ENCODE measurements around the gene CHST12. TPM values are rescaled to one million over a fixed set of nuclear protein-coding genes. Genes with fewer than 3 reads are reported as not detected.

The CHST12 gene
- total and polyA plus RNA-seq, 2 of the 4 experiments (the other 2 are of a cell fraction), result 3.8 to 27.0 TPM

DNA sequence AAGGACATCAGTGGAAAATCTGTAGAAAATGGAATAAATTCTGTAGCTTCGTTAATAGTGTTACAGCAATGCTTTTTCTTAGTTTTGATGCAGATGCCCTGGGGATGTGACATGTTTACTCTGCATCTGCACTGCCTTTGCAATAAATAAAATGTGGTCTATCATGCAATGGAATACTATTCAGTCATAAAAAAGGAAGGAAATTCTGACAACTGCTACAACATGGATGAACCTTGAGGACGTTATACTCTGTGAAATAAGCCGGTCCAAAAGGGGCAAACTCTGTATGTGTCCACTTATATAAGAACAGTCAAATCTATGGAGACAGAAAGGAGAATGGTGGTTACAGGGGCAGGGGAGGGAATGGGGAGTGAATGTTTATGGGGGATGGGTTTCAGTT, 59.3 kb downstream of the CHST12 start:
- Histone ChIP-seq H3K27ac (ENCODE audit: insufficient read depth, low read length) (no peak overlapping the region), H4K5ac (ENCODE audit: low read depth, low read length) (no peak overlapping the region), H2BK120ac (ENCODE audit: low read depth, low read length) (no peak overlapping the region), H2AK9ac (replicated peaks; ENCODE audit: low read depth, low read length, poor library complexity) (no peak overlapping the region), H3K18ac (ENCODE audit: low read depth, low read length) (no peak overlapping the region), H2BK5ac (ENCODE audit: low read depth, low read length, poor library complexity, severe bottlenecking) (no peak overlapping the region), H2BK15ac (ENCODE audit: low read depth, low read length) (no peak overlapping the region), H4K20me1 (ENCODE audit: insufficient read depth, low read length) (no peaks in the 10 kb centered on the region), H3K79me1 (ENCODE audit: low read depth in 1 of 2, low read length in 2 of 2) (no peaks in the 10 kb centered on the region), H2AK5ac (ENCODE audit: low read depth, low read length) (no peak overlapping the region), H2BK20ac (ENCODE audit: low read depth, low read length) (no peak overlapping the region), H3K56ac (ENCODE audit: extremely low read depth, insufficient read depth, low read length) (no peak overlapping the region), H3K27me3 (ENCODE audit: control insufficient read depth, insufficient read depth, low read length) (no peaks in the 10 kb centered on the region; the same call in 1 of the 2 replicates), H3K4me3 (ENCODE audit: insufficient read depth, low read depth, low read length) (no peak overlapping the region), H4K8ac (ENCODE audit: low read depth in 2 of 2, low read length in 2 of 2) (no peak overlapping the region), H3K4me1 (ENCODE audit: control insufficient read depth, insufficient read depth, low read length) (no peaks in the 10 kb centered on the region; the same call in 1 of the 2 replicates), H3K4ac (ENCODE audit: low read depth, low read length) (no peak overlapping the region), H3K9me3 (ENCODE audit: control insufficient read depth, insufficient read depth, low read length) (peaks cover 3% of the 10 kb centered on the region), H3K23ac (ENCODE audit: low read depth, low read length) (no peak overlapping the region), H3K36me3 (ENCODE audit: control insufficient read depth, insufficient read depth, low read length) (no peaks in the 10 kb centered on the region), H3K9ac (ENCODE audit: low read depth, low read length) (no peak overlapping the region), H4K91ac (ENCODE audit: insufficient read depth, low read depth, low read length) (no peak overlapping the region), H3K14ac (replicated peaks; ENCODE audit: low read depth, low read length) (no peak overlapping the region), H3K4me2 (ENCODE audit: low read depth, low read length) (no peak overlapping the region), H2AFZ (replicated peaks; ENCODE audit: low read length, poor library complexity) (no peak overlapping the region), H3K9me1 (ENCODE audit: insufficient read depth, low read length) (0 out of 2 replicates have a peak, but pooled peaks cover 5% of the 10 kb centered on the region)
- CTCF ChIA-PET, result no interaction called here
- intact Hi-C loops (cut with micrococcal nuclease), result no loop called here
- dilution Hi-C loops (cut with HindIII; ENCODE audit: low sequenced_read_pairs, unreplicated experiment), result no loop called here
- no TSS peak for BruUV-seq (replicated peaks)
- in situ Hi-C loops (cut with MboI; ENCODE audit: low sequenced_read_pairs), result no loop called here
- TF ChIP-seq RCOR1 (IDR thresholded peaks at IDR 0.05; ENCODE audit: insufficient replicate concordance, low read length) (no peak), NFE2L2 (IDR thresholded peaks at IDR 0.05; ENCODE audit: low read depth, low read length) (no peak), MXI1 (IDR thresholded peaks at IDR 0.05; ENCODE audit: borderline replicate concordance, low read depth, low read length) (no peak), FOS (IDR thresholded peaks at IDR 0.05; ENCODE audit: low read depth, low read length) (no peak), MAFK (IDR thresholded peaks at IDR 0.05; ENCODE audit: low read depth, low read length) (no peak), POLR2A (IDR thresholded peaks at IDR 0.05; ENCODE audit: low read depth, low read length) (no peak), RFX5 (IDR thresholded peaks at IDR 0.05; ENCODE audit: low read depth, low read length) (no peak), BHLHE40 (IDR thresholded peaks at IDR 0.05; ENCODE audit: low read depth, low read length) (no peak), CHD1 (IDR thresholded peaks at IDR 0.05; ENCODE audit: low read depth, low read length) (no peak), RAD21 (IDR thresholded peaks at IDR 0.05; ENCODE audit: low read length) (no peak), SMC3 (IDR thresholded peaks at IDR 0.05; ENCODE audit: low read depth, low read length) (no peak), MAZ (IDR thresholded peaks at IDR 0.05; ENCODE audit: borderline replicate concordance, low read depth, low read length) (no peak), CEBPB (IDR thresholded peaks at IDR 0.05; ENCODE audit: low read depth, low read length) (no peak)
- TF ChIP-seq, protein P1, sequence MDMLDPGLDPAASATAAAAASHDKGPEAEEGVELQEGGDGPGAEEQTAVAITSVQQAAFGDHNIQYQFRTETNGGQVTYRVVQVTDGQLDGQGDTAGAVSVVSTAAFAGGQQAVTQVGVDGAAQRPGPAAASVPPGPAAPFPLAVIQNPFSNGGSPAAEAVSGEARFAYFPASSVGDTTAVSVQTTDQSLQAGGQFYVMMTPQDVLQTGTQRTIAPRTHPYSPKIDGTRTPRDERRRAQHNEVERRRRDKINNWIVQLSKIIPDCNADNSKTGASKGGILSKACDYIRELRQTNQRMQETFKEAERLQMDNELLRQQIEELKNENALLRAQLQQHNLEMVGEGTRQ (IDR thresholded peaks at IDR 0.05; ENCODE audit: low read depth, low read length), result no peak
- TF ChIP-seq, protein P2, sequence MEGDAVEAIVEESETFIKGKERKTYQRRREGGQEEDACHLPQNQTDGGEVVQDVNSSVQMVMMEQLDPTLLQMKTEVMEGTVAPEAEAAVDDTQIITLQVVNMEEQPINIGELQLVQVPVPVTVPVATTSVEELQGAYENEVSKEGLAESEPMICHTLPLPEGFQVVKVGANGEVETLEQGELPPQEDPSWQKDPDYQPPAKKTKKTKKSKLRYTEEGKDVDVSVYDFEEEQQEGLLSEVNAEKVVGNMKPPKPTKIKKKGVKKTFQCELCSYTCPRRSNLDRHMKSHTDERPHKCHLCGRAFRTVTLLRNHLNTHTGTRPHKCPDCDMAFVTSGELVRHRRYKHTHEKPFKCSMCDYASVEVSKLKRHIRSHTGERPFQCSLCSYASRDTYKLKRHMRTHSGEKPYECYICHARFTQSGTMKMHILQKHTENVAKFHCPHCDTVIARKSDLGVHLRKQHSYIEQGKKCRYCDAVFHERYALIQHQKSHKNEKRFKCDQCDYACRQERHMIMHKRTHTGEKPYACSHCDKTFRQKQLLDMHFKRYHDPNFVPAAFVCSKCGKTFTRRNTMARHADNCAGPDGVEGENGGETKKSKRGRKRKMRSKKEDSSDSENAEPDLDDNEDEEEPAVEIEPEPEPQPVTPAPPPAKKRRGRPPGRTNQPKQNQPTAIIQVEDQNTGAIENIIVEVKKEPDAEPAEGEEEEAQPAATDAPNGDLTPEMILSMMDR (conservative IDR thresholded peaks at IDR 0.05; ENCODE audit: low read depth, low read length), result no peak
- TF ChIP-seq, protein P3, sequence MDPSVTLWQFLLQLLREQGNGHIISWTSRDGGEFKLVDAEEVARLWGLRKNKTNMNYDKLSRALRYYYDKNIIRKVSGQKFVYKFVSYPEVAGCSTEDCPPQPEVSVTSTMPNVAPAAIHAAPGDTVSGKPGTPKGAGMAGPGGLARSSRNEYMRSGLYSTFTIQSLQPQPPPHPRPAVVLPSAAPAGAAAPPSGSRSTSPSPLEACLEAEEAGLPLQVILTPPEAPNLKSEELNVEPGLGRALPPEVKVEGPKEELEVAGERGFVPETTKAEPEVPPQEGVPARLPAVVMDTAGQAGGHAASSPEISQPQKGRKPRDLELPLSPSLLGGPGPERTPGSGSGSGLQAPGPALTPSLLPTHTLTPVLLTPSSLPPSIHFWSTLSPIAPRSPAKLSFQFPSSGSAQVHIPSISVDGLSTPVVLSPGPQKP (IDR thresholded peaks at IDR 0.05; ENCODE audit: borderline replicate concordance, low read depth, low read length), result no peak
- no CpG with 5 or more reads among the region's 3 CpGs for WGBS, 2 experiments (ENCODE audit: extremely low coverage in 2 of 2, insufficient read length in 1 of 2)
- ATAC-seq (ENCODE audit: low read depth) (no peak), DNase-seq (no peak)
- POLR2A ChIA-PET (ENCODE audit: unreplicated experiment), result no interaction called here

Data from IMR-90 (cell line).